ENCODE results near the gene KLHL29.
A peak's percentile ranks its signal among the peaks of the same experiment; 100 is the strongest.

KLHL29 gene

DNA sequence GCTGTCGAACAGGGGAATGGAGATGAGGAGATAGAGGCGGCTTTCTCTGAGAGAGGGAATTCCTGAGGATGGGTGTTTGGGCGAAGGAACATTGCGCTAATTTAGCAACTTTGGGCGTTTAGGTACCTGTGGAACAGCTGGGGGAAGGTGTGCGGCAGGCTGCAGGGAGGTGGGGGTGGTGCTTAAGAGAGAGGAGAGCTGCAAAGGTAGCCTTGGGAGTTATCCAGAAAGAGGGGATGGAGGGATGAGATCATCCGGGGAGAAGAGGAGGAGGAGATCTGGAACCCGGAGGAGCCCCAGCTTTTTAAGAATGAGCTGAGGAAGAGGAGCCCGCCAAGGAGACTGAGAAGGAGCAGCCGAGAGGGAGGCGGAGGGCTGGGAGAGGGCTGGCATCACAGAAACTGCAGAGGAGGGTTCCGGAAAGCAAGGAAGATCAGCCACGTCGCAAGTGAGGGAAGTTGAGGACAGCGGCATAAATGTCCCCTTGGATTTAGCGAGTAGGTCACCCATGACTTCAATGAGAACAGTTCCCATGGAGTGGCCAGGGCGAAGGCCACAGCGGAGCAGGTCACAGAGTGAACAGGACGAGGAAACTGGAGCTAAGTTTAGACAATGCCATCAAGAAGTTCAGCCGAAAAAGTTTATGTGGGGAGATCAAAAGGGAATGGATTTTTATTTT lies 174.7 kb downstream of the KLHL29 start:
- DNase-seq: no peak

DNA sequence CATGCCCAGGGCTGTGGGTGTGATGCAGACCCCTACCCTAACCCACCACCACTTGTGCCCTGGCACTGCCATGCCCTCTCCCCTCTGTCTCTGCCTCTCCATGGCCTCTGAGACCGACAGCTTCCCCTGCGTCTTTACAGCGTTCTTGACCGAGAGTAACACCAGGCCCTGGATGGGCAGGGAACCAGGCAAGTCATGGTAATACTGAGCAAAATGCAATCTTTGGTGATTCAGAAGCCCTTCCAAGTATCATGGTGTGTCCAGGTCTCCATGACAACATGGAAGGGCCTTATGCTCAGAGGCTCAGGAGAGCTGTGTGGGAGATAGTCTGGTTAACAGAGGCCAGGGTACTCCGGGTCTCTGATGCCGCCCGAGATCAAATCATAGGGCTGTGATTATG lies 176.1 kb downstream of the KLHL29 start:
- no peak for DNase-seq

- DNase-seq: no peak
These were observed 176.6 kb downstream of the KLHL29 start for GRCh38 chr2:23561544-23561943.

DNA sequence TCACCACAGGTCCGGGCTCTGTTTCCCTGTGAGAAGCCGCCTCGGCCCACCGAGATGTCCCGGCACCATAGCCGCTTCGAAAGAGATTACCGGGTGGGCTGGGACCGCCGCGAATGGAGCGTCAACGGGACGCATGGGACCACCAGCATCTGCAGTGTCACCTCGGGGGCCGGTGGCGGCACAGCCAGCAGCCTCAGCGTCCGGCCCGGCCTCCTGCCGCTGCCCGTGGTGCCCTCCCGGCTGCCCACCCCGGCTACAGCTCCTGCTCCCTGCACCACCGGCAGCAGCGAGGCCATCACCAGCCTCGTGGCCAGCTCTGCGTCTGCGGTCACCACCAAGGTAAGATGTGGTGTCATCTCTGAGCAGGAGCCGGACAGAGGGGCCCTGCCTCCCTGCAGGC lies 177.2 kb downstream of the KLHL29 start:
- DNase-seq: no peak

GRCh38 chr2:23563151-23563550 lies 178.2 kb downstream of the KLHL29 start:
- no peak for DNase-seq

DNA sequence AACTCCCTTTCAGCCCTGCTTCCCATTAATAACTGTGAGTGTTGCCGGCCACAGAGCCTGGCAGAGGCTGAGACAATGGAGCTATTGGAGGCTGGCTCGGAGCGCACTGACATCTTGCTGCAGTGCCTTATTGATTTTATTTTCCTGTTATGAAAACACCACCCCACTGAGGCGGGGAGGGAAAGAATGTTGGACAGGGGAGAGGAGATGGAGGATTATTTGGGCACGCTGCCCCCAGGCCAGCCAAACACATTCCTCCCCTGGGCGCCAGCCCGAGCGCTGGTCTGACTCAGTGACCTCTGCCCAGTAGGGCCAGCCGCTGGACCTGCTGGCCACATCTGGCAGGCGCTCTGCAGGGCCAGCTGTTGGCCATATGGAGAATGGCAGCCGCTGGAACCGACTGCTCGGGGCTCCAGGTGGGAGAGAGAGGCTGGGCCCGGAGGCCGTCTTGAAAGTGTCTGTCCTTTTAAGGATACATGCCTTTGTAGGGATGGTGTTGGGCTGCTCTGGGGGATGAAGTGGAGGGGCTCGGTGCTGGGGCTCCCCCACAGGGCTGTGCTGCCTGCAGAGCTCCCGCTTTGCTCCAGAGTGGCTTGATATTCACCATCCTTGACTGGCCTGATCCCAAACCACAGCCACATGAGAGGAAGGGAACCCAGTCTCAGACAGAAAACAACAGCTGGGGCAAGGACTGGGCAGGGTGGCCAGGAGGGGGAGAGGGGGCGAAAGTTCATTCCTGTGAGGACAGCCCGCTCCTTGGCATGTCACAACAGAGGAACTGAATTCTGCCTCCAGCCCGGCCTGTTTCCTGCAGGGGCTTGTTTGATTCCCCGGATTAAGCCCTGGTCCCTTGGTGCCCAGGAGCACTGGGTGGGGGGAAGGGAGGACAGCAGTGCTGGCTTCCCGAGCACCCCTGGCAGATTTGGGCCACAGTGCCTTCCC lies 179.0 kb downstream of the KLHL29 start:
- DNase-seq: peak; percentile 78

GRCh38 chr2:23564615-23564960 lies 179.6 kb downstream of the KLHL29 start:
- peak; percentile 65 for DNase-seq

GRCh38 chr2:23565374-23565773 lies 180.4 kb downstream of the KLHL29 start:
- DNase-seq: no peak

DNA sequence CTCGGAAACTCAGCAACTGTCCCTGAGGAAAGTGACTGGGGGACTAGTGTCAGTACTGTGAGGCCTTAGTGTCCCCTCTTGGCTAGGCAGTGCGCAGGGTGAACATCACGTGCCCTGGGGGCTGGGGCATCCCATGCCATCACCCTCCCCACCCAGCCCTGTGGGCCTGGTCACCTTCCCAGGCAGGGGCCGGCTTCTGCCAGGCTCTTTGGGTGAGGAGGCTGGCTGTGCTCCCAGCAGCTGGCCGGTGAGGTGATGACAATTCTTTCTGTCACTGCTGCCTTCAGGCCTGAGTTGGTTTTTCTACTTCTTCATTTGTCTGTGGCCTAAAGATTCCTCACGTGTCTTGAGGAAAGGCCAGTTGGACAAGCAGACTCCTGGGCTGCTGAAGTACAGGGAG lies 180.8 kb downstream of the KLHL29 start:
- no peak for DNase-seq

GRCh38 chr2:23566241-23567142 lies 181.5 kb downstream of the KLHL29 start:
- no peak for DNase-seq

DNA sequence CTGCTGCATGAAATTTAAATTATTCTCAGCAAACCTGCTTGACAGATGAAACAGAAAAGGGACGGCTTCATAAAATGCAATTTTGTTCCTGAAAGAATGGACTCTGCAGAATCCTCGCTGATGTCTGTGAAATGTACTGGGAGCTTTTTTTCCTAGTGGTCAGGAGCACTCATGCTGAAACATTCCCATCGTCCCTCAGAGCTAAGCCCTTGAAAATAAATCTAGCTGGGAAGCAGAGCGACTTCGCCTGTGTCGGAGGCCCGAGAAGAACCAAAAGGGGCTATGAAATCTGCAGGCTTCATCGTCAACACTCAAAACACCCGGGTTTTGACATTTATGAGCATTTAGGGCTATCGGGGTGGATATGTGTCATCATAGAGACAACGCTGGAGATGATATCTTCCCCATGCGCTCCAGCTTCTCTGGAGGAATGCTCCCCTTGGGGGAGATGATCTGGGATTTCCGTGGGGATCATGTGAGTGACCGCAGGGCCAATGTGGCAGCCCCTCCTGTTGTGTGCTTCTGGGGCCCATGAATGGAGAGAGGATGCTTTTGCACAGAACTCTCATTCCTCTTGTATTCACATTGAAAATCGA lies 182.3 kb downstream of the KLHL29 start:
- no peak for DNase-seq

GRCh38 chr2:23568211-23568610 lies 183.2 kb downstream of the KLHL29 start:
- no peak for DNase-seq

GRCh38 chr2:23568626-23569190 lies 183.7 kb downstream of the KLHL29 start:
- no peak for DNase-seq

- no peak for DNase-seq
These were observed 184.9 kb downstream of the KLHL29 start for GRCh38 chr2:23569761-23570365.

- no peak for DNase-seq
These were observed 186.1 kb downstream of the KLHL29 start for GRCh38 chr2:23571085-23571484.

- no peak for DNase-seq
These were observed 186.7 kb downstream of the KLHL29 start for GRCh38 chr2:23571527-23572282.

GRCh38 chr2:23574919-23575654 lies 190.1 kb downstream of the KLHL29 start:
- DNase-seq: no peak

DNA sequence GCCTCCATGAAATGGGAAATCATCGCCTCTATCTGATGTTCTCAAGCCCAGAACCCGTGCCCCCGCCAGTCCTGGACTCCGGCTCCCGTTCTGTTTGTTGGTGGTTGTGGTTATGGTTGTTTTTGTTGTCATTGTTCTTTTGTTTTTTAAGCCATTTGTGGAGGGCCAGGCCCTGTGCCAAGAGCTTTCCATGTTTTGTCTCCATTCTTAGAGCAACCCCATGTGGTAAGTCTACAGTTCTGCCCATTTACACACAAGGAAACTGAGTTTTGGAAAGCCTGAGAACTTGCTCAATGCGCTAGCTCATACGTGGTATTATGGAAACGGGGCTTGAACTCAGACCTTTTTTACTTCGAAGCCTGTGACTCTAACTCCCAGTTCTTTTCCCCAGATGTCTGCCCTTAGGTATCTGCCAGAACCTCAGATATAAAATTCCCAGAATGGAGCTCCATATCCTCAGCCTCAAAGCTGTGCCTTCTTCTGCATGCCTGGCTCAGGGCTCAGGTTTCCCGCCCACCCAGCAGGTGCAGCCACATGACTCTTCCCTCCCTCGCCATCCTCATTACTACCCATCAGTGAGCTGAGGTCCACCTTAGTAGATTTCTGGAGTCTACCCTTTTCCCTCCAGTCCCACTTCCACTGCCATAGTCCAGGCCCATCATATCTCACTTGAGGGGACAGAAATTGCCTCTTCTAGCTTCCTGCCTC lies 194.1 kb downstream of the KLHL29 start:
- no peak for DNase-seq

DNA sequence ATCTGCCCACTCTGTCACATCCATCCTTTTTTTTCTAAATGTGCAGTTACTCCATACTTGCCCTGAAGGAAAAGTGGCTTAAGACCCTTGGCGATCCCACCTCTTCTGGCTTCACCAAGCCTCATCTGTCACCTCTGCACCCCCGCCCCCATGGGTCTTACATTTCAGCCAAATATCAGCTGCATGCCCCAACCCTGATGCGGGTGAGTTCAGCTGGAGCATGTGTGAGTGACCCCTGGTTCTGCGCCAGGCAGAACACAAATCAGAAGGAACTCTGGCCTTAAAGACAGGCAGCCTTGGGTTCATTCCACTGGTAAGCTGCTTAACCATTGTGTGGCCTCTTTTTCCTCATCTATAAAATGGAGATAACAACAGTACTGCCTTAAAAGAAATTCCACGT lies 194.7 kb downstream of the KLHL29 start:
- DNase-seq: no peak

GRCh38 chr2:23583467-23583866 lies 198.5 kb downstream of the KLHL29 start:
- no peak for DNase-seq
